Activated CD8-positive, alpha-beta memory T cell treated with anti-CD3 and anti-CD28 coated beads for 1 hour (primary cell): ENCODE results near the gene COA8.

Experiments
- DNase-seq, 2 donors: peaks; one replicate each; pipeline ENCODE4 v3.0.0-alpha.2; 2020; ENCODE audit warnings: low read depth in 1 of 2; ENCODE audit errors: extremely low read depth in 1 of 2

Gene COA8

DNA sequence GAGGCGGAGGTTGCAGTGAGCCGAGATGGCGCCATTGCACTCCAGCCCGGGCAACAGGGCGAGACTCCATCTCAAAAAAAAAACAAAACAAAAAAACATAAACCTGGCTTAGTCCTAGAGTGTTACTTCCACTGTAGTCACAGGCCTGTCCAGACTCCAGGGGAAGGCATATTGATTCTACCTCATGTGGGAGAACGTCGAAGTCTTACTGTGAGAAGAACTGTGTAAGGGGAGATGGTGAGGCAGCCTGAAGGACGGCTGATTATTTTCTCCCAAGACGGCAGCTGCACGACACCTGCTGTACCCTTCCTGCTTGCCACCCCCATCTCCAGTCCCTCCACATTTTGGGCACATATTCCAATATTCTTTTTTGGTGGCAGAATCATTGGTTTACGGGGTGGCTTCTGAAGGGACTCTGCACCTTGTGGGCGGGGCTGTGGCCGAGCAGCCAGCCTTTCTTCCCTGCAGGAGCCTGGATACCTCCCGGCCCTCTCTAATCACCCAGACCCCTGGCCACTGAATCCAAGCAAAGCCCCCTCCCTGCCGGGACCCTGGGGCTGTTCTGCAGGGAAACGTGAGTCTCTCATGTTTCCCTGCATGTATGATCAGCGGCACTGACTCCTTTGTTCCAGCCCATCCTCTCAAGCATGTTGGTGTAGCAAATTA, 54.0 kb downstream of the COA8 start:
- DNase-seq = no peak

DNA sequence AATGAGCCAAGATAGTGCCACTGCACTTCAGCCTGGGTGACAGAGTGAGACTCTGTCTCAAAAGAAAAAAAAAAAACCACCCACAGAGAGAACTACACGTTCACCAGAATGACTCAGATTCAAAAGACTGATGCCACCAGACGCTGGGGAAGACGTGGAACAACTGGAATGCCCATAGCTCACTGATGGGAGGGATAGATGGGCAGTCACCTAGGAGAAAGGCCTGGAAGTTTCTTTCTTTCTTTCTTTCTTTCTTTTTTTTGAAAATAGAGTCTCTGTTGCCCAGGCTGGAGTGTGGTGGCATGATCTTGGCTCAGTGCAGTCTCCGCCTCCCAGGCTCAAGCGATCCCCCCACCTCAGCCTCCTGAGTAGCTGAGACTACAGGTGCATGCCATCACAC, 56.3 kb downstream of the COA8 start:
- no peak for DNase-seq

GRCh38 chr14:103621860-103622259, 59.1 kb downstream of the COA8 start:
- DNase-seq = no peak

DNA sequence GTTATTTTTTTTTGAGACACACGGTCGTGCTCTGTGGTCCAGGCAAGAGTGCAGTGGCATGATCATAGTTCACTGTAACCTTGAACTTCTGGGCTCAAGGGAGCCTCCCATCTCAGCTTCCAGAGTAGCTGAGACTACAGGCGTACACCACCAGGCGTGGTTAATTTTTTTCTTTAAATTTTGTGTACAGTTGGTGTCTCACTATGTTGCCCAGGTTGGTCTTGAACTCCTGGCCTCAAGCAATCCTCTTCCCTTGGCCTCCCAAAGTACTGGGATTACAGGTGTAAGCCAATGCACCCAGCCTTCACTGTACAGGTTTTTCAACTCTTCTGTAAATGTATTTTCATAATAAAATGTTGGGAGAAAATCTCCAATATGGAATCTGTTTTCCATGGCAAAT, 60.5 kb downstream of the COA8 start:
- DNase-seq = no peak

- no peak for DNase-seq
These were observed 61.2 kb downstream of the COA8 start for GRCh38 chr14:103623883-103624482.

- DNase-seq = no peak
These were observed 62.1 kb downstream of the COA8 start for GRCh38 chr14:103624860-103625259.

DNA sequence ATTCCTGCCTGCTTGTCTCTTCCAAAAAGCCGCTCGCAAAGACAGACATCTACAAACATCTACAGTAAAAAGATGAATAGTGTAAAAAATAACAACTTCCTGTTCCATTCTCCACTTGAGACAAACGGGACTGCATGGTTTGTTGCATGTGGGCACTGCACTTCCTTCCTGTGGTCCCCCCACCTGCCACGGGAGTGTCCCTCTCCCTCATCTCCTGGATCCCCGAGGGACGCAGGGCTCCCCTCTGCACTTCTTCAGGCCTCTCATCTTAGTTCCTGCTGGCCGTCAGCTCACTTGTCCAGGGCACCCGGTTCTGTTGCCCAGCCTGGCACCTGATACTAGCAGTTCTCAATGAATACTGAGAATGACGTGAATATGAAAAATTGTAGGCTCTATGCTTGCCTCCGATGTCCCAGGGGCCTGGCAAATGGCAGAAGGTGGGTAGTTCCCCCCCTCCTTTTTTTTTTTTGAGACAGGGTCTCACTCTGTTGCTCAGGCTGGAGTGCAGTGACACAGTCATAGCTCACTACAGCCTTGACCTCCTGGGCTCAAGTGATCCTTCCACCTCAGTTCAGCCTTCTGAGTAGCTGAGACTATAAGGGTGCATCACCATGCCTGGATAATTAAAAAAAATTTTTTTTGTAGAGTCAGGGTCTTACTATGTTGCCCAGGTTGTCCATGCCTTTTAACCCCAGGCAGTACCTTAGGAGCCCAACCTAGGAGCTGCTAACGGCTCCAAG, 62.8 kb downstream of the COA8 start:
- no peak for DNase-seq

DNA sequence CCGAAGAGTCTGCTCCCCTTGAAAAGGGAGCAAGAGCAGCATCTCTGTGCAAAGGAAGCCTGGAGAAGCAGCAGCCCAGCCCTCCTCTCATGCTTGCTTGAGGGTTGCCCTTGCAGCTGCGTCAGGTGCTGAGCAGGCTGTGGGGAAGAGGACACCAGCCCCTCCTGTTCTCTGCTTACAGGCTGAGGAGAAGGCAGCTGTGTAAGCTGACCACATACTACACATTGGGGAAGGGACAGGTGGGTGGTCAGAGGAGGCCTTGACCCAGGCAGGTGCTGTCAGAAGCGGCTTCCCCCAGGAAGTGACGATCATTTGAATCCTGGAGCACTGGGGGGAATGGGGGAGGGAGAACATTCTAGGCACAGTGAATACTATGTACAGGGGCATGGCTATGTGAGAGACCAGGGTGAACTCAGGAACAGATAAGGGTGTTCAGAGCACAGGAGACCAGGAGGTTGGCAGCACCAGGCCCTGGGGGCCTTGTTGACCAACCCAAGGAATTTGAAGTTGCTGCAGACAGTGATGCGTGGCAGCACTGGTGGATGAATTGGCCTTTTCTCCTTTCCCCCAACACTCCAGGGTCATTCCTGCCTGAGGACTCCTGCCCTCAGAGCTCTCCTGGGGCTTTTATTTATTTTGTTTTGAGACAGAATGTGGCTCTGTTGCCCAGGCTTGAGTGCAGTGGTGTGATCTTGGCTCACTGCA, 63.5 kb downstream of the COA8 start:
- no peak for DNase-seq

DNA sequence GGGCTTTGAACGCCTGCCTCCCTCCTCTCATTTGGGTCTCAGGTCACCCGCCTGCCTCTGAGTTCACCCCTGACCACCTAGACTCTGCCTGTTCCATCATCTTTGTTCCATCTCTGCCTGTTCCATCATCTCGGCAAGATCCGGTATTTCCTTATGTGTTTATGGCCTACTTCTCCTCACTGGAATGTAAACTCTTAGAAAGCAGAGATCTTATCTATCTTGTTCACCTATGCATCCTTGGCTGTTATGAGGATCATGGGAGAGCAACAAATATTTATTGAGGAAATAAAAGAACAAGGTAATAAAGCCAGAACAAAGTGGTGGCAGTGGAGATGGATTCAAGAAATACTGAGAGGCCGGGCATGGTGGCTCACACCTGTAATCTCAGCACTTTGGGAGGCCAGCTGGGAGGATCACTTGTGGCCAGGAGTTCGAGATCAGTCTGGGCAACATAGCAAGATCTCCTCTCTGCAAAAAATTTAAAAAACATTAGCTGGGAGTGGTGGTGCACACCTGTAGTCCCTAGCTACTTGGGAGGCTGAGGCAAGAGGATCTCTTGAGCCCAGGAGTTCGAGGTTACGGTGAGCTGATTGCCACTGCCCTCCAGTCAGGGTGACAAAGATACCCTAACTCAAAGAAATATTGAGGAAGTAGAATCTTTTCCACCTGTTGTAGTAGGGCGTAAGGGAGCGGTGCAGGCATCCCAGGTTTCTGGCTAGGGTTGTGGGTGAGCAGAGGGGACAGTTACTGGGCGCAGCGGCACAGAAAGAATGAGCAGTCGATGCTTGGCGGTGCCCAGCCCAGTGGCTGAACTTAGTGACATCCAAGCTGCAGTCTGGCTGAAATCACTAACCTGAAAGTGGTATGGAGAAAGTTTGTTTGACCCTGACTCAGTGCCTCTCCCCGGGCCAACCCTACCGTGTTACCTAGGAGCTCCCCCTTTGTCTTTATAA, 64.6 kb downstream of the COA8 start:
- no peak for DNase-seq

DNA sequence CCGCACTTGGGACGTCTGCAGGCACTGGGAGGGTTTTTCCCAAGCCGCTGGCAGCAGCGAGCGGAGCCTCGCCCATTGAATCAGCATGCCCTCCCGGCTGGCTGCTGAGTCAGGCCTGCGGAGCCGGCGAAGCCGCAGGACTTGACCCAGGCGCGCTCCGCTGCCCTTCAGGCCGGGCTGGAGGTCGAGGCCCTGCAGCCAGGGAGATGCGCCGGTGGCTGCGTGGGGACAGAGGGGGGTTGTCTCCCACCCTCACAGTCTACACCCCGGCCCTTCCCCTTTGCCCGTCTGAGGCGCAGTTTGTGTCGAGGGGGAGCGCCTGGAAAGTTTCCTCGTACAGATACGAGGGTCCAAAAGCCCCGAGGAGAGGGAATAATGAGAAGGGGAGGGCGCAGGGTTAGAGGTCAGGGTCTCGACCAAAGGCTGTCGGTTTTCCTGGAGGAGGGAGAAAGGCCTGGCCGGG, 65.5 kb downstream of the COA8 start:
- no peak for DNase-seq

DNA sequence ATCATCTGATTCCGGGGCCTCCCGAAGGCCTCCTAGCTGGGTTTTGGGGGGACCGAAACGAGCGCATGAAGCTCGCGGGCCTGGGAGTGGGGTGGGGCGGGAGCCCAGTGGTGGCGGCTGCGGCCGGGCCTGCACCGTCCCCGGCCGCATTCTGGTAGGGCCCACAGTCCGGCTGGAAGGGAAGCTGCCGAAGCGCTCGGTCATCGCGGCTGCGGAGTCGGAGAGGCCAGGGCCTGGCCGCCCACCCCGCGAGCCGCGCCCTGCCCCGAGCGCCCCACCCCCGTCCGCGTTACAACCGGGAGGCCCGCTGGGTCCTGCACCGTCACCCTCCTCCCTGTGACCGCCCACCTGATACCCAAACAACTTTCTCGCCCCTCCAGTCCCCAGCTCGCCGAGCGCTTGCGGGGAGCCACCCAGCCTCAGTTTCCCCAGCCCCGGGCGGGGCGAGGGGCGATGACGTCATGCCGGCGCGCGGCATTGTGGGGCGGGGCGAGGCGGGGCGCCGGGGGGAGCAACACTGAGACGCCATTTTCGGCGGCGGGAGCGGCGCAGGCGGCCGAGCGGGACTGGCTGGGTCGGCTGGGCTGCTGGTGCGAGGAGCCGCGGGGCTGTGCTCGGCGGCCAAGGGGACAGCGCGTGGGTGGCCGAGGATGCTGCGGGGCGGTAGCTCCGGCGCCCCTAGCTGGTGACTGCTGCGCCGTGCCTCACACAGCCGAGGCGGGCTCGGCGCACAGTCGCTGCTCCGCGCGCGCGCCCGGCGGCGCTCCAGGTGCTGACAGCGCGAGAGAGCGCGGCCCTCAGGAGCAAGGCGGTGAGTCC, 66.1 kb downstream of the COA8 start, which contains the start of gene KLC1:
Gene KLC1, plus strand, starts transcription at position 528 of the 819 bp plus-strand sequence. CDS start 25,354 bp downstream, outside the sequence.
- DNase-seq = peak; percentile 53 to 82

- no peak for DNase-seq
These were observed 66.9 kb downstream of the COA8 start for GRCh38 chr14:103629503-103630121.

DNA sequence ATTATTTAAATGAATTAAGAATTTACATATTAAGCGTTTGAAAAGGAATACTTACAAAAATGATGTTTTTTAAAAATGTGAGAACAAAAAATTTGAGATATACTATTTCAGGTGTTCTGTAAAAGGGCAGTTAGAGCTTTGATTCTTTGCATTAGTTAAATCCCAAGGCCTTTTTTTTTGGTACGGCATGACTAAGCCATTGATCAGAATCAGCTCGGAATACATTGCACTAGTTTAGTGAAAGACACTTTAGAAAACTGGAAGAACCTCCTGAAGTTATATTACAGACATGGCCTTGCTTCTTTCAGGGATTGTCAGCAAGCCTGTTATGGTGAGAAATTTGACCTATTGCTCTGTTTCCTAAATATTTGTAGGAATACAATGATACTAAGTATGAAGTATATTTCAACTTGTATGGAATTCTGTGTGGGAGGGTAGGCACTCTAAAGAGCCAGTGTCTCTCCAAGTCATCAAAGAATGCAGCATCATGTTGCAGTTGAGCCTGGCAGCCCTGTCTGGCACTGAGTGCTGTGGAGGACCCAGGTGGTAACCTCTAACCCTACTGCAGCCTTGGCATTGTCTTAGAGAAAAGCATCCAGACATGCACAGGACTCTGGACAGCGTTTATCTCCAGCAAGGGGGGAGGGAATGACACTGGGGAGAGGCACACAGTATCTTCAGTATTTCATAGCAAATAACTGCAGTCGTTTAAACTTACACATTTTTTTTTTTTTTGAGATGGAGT, 67.8 kb downstream of the COA8 start:
- no peak for DNase-seq

GRCh38 chr14:103633391-103633790, 70.6 kb downstream of the COA8 start:
- DNase-seq = no peak

- DNase-seq = no peak
These were observed 71.4 kb downstream of the COA8 start for GRCh38 chr14:103634156-103634555.

GRCh38 chr14:103638594-103638993, 75.8 kb downstream of the COA8 start:
- DNase-seq = no peak
